ENCODE data around the gene KPNB1.
A peak's percentile ranks its signal among the peaks of the same experiment; 100 is the strongest.

KPNB1 gene

GRCh38 chr17:47693731-47694580, 44.2 kb downstream of the KPNB1 start, which contains the start of gene TBKBP1:
TBKBP1 (plus strand) TSS chr17:47694161; CDS start chr17:47696113, 1,952 bp downstream.
- TF ChIP-seq CTCF (IDR thresholded peaks at IDR 0.05; ENCODE audit: extremely low read depth, missing control alignments): no peak
- peak; percentile 72 for DNase-seq (ENCODE audit: low spot score)

GRCh38 chr17:47694581-47695428, 45.1 kb downstream of the KPNB1 start:
- no peak for TF ChIP-seq CTCF (IDR thresholded peaks at IDR 0.05; ENCODE audit: extremely low read depth, missing control alignments)
- peak; percentile 55 for DNase-seq (ENCODE audit: low spot score)

GRCh38 chr17:47695429-47696376, 46.0 kb downstream of the KPNB1 start:
- TF ChIP-seq CTCF (IDR thresholded peaks at IDR 0.05; ENCODE audit: extremely low read depth, missing control alignments): no peak
- peak; percentile 19 for DNase-seq (ENCODE audit: low spot score)

GRCh38 chr17:47696717-47697642, 47.3 kb downstream of the KPNB1 start:
- peak; percentile 18 for DNase-seq (ENCODE audit: low spot score)

GRCh38 chr17:47697906-47698711, 48.4 kb downstream of the KPNB1 start:
- peak; percentile 10 for DNase-seq (ENCODE audit: low spot score)
- TF ChIP-seq CTCF (IDR thresholded peaks at IDR 0.05; ENCODE audit: extremely low read depth, missing control alignments): no peak

More at GRCh38 chr17:47696717-47697642, 47.3 kb downstream of the KPNB1 start:
- TF ChIP-seq CTCF (IDR thresholded peaks at IDR 0.05; ENCODE audit: extremely low read depth, missing control alignments): no peak
